Kasumi-1 (cell line): Measurements from ENCODE around the gene NR1D1.

ENCODE experiments used
- DNase-seq, 2 experiments: peaks; one replicate each; lab custom pipeline; 2025; lab: John Stamatoyannopoulos, UW

Gene NR1D1

DNA sequence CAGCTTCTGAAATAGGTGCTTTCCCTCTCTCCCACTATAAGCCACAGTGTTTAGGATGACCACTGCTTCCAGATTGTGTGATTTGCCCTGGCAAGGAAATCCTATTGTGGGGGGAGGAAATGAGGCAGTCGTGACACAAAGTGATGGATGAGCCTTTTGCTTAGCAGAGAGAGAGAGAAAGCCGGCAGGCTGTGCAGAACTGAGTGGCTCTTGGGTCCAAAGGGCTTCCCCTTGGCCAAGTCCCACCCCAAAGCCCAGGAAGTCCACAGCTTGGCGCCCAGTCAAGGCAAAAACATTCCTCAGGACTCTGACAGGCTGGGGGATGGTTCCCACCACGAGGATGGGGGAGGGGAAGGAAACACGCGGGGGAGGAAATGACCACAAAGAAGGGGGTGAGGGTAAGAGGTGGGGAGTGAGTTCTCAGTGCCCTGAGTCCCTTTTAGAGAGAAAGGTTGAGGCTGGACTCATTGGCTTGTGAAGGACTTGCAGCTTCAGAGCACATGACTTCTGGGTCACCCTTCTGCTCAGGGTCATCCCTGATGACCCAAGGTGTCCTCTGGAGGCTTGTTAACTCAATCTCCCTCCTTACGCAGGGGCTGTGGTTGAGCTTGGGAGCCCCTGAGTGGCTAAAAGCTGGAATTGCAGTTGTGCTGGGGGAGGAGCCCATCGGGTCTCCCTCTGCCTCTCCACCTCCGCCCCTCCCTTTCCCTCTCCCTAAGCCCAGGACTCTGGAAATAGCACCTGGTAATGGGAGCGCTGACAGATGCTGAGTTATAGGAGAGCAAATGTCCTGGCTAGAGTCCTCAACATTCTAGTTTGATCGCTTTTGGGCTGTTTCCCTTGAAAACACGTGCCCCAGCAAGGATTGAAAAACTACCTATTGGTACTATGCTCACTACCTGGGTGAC is 11.1 kb upstream of the NR1D1 start:
- DNase-seq, result peak; percentile 87 to 89

DNA sequence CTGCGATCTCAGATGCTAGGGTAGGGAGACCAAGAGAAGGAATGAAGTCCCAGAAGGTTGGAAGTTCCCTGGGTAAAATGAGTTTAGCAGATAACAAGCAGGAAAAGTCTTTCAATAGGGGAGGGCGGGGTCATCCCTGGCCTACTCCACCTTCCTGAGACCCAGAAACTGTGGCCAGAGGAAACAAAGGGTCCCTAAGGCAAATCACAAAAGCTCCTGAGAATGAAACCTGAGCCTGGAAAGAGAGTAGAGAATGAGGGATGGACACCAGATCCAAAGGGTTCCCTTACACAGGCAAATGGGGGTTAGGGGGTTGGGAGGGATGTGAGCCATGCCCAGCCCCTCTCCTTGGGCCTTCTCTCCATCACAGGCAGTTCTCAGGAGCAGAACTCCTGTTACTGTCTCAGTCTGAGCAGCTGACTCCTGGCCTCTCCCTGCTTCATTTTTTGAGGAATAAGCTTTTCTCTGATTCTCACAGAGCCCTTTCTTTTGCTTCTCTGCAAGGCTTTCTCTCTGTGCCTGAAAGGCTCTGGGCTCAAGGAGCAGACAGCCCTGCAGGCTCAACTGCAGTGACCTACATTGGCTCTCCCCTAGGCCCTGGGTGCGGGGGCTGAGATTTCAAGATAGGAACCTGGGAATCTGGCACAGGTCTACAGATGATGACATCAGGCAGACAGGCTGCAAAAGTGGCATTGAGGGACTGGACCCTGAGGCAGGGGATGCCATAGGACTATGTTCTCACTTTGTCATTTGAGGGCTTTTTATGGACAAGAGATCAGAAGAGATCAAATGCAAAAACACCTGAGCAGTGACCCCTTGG is 9.8 kb upstream of the NR1D1 start:
- DNase-seq, result no peak

DNA sequence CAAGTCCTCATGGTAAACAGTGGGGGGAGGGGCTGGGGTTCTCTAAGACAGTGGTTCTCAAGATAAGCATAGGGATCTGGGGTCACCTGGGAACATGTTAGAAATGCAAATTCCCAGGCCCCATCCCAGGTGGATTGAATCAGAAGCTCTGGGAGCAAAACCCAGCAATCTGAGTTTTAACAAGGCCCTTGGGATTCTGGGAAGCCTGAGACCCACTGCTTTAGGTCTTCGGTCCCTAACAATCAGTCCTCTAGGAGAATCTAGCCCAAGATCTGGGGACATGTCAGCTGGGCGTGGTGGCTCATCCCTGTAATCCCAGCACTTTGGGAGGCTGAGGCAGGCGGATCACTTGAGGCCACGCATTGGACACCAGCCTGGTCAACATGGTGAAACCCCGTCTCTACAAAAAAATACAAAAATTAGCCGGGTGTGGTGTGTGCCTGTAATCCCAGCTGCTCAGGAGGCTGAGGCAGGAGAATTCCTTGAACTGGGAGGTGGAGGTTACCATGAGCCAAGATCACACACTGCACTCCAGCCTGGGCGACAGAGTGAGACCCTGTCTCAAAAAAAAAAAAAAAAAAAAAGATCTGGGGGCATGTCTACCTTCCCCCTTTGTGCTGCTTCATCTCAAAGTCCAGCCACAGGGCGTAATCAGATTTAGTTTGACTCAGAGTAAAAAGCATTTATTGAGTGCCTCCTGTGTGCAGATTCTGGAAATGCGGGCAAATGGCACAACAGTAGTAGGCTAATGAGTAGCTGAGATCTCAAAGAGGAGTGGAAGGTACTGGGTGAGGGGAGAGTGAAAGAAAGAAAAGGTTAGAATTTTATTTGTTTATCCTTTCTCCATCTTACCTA is 8.8 kb upstream of the NR1D1 start:
- peak in 1 of 2 experiments; percentile 38 for DNase-seq

DNA sequence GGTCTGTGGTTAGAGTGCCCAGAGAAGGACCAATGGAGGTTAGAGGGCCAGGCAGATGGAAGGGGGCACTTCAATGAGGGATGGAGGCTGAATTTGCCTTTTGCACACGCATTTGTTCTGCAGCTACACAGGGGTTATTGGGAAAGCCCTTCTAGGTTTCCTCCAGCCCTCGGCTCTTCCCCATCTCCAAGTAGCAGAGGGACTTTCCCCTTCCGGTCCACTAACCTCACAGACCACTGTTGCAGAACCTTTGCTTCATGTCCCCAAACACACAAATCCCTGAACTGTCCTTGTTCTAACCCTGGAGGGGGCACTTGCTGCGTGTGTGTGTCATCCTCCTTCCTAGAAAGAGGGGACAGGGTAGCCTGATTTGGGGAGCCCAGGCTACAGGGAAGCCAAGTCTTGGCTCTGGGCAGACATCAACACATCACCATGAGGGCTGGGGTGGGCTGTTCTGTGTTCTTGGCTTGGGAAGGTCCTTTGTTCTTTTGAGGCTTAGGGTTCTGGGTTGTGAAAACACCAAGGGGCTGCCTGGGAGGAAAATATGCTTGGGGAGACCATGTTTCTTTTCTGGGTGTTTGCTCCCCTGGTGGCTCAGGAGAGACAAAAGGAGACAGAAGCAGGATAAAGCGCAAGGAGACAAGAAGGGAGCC is 7.3 kb upstream of the NR1D1 start:
- DNase-seq, result peak; percentile 91

DNA sequence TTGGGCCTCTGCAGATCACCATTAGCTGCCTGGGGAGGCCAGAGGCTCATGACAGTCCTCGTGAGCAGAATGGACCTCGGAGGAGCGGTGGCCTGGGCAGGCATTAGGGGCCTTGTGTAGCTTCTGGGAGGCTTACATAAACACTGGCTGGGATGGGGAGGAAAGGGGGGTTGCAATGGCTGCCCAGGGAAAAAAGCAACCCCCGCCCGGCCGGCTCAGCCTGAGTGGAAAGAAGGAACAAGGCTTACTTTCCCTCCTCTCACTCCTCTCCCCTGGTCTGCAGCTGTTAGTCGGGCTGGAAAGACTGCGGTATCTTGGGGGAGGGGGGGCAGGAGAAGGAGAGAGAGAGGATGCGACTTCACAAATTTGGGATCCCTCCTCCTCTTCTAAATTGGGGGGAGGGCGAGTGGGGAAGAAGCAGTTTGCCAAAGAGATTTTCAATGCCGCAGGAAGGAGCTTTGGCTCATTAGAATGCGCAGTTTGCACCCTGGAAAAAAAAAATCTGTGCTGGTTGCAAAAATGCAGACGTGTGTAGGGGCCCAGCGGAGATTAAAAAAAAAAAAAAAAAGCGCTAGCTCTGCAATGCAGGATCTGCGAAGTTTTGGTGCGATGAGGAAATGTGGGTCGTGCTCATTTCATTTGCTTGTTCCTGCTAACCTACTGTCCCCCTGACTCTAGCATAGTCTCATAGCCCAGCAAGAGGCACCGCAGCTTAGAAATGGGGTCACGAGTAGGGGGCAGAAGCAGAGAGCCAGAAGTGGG is 6.6 kb upstream of the NR1D1 start:
- DNase-seq, result peak; percentile 34 to 63

DNA sequence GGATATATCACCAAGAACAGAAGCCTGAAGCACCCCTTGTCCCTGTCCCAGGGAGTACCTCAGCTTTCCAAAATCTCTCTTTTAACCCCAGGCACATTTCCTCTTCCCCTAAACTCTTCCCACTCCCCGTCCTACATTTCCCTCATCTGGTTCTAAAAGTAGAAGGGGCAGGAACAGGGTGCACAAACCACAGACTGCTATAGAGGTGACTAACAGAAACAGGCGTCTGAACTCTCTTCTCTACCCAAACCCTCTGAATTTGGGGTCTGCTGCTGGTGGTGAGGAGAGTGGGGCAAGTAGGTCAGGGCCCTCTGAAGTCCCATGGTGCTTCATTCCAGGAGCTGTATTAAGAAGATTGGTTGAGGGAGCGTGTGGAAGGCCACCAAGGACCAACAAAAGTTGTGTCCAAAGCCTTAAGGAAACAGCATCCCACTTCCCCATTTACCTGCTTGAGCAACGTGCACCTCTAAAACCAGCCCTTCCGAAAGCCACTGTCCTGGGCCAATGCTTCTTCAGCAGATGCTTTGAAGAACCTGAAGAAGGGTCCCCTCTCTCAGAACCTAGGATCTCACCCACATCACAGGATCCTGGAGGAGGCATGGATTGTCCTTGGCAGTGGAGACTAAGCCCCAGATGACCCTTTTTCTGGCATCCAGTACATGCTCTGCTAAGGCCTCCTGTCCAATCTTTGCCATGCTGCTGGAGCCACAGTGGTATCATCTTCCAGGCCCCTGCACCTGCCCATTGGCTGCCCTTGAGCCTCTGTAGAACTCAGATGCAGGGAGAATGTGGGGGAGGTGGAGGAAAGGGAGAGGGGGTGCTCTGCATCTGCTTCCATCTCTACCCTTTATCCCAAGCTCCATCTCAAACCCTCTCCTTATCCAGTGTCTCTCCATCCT is 5.7 kb upstream of the NR1D1 start:
- peak in 1 of 2 experiments; percentile 10 for DNase-seq

DNA sequence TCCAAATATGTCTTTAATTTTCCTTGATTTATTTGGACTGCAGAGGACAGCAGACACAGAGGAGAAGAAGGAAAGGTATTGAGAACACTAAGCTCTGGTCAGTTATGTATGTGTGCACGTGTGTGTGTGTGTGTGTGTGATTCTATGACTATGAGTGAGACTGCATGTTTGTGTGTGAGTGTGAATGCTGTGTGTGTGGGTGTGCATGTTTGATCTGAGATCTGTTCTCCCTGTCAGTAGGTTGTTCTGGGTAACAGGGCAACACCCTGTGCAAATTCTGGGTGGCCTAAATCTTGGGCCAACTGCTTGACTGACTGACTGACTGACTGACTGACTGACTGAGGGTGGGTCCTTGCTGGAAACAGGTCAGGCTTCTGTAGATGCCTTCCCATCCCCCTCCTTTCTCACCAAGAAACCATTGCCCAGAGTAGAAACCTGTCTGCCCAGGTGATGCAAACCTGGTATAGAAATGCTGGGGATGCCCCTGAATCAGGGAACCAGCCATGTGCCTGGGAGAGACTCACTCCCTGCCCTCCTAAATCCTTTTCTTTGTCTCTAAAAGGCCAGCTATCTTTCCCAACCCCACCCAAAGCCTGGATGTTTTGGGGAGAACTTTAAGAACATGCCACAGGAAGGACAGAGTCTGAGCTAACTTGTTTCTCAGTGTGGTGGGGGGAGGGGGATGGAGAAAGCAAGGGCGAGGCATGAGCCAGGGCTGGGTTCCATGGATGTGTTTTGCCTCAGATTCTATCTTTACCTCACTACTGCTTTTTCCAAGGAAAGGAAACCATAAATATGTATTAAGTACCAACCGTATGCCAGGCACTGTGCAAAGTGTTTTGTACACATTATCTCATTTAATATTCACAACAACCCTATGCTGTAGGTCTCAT is 4.5 kb upstream of the NR1D1 start:
- no peak for DNase-seq

DNA sequence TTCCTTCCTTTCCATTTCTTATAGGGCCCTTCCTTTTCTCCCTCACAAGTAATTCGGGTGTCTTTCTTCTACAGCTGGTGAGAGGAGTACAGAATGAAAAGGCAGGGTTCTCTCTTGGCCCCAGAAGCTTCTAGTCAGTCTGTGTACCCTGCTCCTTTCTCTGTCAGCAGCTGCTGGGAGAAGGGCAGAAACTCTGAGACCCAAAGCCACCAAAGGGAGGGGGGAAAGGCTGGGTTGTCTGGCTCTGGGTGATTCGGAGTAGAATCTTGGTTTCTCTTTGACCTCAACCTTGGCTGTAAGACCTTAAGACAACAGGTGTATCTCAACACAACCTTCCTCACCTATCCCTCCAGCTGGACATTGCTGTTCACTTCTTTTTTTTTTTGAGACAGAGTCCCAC is 3.3 kb upstream of the NR1D1 start:
- DNase-seq, result no peak

DNA sequence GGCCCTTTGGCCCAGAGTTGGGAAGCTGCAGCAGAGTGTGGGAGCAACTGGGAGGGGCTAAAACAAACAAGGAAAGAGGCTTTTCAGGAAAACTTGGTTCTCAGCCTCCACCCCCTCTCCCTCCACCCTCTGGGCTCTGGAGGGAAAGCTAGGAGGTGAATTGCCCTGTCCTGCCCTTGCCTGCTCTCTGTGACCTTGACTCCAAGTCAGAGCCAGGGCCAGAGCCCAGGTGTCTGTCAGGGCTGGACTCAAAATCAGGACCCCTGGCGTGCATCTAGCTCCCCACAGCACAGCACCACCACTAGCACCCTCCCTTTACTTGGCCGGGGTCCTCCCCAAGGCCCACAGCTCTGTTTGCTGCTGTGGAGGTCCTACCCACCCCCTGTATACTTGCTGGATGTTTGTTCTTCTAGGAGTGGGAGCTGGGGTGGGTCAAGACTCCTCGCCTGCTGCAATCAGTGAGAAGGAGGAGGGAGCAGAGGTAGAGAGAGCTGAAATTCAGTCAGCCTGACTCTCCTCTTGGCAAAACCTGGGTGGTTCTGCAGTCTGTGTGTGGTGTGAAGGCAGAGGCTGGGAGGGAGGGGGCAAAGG is 2.8 kb upstream of the NR1D1 start:
- DNase-seq, result no peak

DNA sequence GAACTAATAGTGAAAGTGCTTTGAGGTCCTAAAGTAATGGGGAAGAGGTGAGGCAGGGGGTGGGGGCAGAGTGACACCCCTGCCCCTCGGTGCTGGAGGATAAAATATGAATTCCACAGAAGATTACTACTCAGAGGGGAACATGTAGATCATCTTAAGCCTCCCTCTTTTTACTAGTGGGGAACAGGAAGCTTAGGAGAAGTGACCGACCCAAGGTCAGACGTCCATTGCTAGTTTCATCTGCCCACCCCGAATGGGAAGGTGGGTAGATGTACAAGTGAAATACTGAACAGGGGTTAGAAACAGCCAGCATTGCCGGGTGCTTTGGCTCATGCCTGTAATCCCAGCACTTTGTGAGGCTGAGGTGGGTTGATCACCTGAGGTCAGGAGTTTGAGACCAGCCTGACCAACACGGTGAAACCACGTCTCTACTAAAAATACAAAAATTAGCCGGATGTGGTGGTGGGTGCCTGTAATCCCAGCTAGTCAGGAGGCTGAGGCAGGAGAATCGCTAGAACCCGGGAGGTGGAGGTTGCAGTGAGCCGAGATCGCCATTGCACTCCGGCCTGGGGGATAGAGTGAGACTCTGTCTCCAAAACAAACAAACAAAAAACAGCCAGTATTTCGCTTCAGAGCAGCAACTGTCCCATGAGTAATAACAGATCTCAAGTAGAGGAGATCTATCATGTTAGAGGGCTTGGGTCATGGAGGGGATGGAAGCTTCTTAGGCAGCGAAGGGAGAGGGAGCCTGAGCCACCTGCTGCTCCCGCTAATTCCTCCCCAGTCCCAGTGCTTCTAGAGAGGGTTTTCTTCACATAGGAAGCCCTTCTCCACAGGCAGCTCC is 1.2 kb upstream of the NR1D1 start:
- no peak for DNase-seq

DNA sequence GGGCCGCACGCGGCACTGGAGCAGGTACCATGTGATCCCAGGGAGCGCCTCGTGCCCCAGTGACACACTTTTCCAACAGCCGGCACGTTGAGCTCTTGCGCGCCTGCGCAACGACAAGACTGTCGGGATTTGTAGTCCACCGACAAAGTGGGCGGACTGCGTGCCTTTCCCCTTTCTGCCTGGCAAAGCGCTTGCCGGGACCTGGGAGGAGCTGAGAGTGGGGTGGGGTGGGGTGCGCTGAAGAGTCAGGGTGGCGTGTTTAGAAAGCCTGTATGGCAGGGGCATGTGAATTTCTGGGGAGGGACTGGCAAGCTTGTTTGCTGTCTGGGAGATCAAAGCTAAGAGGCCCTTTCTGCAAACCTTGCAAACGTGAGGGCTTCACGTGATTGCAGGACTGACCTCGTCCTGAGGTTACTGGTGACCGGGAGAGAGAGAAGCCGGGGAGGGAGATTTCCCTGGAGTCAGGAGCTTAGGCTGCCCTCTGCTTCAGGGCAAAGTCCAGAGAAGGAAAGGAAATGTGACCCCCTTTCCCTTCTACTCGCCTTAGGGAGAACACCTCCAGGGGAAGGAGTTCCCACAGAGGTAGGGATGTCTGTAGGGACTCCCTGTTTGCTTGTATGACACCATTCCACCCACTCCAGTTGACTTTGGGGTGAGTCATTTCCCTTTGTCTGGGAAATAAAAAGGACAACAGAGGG is 429 bp upstream of the NR1D1 start:
- peak; percentile 94 to 96 for DNase-seq

DNA sequence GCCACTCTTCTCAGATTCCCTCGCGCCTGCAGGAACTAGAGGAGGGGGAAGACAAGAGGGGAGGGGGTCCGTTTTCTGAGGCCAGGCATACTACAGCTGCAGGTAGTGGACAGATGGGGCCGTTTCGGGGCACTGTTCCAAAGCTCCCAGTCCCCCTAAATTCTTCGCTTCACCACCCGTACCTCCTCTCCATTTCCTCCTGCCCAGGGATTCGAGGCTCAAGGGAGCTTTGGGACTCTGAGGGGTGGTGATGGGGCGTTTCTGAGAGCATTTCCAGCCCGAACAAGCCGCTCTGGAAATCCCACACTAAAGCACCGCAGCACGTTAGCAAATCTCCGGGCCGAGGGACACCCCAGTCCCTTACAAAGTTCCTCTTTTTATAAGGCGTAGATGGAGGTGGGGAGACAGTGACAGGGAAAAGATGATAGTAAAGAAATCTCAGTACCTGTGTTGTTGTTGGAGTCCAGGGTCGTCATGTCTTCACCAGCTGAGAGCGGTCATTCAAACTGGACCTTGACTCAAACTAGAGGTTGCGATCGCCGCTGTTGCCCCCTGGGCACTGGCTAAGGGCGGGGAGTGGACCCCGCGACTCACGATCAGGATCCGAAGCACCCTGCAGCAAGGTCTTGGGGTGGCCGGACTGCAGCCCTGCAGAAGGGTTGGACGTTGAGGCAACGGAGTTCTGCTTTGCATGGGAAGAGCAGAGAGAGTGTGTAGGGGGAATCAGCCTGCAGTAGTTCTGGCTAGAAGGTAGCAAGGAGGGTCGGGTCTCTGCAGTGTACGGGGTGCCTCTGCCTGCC is 570 bp downstream of the NR1D1 start:
- DNase-seq, result peak; percentile 46 to 48

DNA sequence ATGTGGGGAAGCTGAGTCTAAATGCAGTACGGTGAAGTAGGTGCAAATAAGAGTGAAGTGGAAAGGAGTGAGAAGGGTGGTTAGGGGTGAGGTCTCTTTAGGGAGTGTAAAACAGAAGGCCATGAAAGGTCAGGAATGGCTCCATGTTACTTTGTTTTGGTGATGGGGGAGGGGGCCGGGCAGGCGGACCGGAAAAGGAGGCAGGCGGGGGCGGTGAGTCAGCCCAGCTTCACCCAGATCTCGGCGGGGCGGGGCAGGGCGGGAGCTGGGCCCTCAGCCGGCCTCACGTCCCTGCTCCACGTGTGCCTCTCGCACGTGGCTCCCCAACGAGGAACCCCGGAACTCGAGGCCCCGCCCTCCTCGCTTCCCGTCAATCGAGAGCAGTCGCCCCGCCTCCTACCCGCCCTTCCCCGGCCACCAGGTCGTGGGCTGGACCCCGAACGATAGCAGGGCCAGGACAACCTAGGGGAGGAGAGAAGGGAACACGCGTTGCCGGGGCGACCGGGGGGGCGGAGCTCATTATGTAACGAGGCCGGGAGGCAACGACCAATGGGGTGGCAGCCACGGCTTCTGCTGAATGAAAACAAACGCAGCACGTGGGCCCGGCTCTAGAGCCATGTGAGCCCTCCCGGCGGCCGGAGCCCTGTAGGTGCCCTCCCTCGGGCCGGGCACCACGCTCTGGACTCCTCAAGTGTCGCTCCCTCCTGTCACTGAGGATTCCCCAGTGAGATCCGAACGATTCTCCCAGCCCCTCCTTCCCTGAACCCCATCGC is 1.4 kb downstream of the NR1D1 start:
- DNase-seq, result peak; percentile 97

DNA sequence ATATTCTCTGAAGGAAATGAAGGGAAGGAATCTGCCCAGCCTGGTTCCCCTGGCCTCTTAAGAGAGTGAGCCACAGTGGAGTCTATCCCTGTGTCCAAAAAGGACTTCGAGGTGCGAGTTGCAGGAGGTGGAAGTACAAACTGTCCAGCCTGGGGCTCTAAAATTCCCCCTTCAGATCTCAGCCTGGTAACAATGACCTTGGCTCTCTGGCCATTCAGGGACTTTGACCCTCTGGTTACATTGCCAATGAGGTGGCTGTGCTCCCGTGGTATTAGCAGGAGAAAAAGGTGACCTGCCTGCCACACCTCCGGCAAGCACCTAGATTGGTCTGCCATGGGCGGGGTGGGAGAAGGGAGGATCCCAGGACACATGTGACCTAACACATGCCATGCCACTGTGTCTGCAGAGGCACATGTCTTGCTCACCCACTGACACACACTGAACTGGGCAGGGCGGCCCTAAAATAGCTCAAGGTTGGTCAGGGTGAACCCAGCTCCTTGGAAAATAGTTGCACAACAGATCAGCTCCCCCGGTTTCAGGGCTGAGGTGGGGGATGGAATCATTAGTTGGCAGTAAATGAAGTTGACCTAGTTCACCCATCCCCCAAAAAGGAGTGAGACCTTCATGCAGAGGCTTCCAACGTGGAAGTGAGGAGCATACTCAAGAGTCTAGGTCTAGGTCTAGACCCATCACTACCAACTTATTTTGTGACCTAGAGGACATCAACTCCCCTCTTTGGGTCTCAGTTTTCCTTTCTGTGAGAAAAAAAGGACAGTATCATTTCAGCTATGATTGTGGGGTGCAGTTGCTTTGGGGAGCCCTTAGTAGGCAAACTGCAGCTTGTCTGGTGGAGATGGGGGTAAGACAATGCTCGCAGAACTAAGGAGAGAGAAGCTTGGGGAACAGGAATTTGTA is 2.2 kb downstream of the NR1D1 start:
- no peak for DNase-seq
